Nephron (organoid): ENCODE results near the gene HJV.
"Not testable (repeated sequence)": the region's sequence is repeated elsewhere in the genome, so short reads cannot be mapped to it uniquely, and the experiment has no call there.

Experiments used
- H3K27ac Mint-ChIP-seq, 3 experiments: 2 replicates each; pipeline ENCODE4 v1.8.0; 2020; ENCODE audit warnings: mixed read lengths in 3 of 3, mild to moderate bottlenecking in 2 of 3, moderate library complexity in 1 of 3
- H3K27me3 Mint-ChIP-seq: 2 replicates; pipeline ENCODE4 v1.8.0; 2021; ENCODE audit warnings: low read depth, mild to moderate bottlenecking, moderate library complexity, mixed read lengths
- H3K36me3 Mint-ChIP-seq: 2 replicates; pipeline ENCODE4 v1.8.0; 2020; ENCODE audit warnings: low read depth, mixed read lengths
- H3K4me1 Mint-ChIP-seq: 2 replicates; pipeline ENCODE4 v1.8.0; 2020; ENCODE audit warnings: mixed read lengths
- H3K4me3 Mint-ChIP-seq, 3 experiments: 2 replicates each; pipeline ENCODE4 v1.8.0; 2020; ENCODE audit warnings: mild to moderate bottlenecking in 3 of 3, mixed read lengths in 3 of 3, moderate library complexity in 2 of 3
- H3K9me3 Mint-ChIP-seq: 2 replicates; pipeline ENCODE4 v1.8.0; 2020; ENCODE audit warnings: mixed read lengths
- CTCF ChIP-seq, 3 experiments: fragments of 200-600 bp; sonication (generic); IDR thresholded peaks; one replicate each; pipeline ENCODE4 v1.5.0; 2021; ENCODE audit warnings: antibody characterized with exemption in 3 of 3; ENCODE audit not compliant: unreplicated experiment in 3 of 3

HJV gene

GRCh38 chr1:146032631-146033219, 11.2 kb upstream of the HJV start:
- no peaks in the 10 kb centered on the region for H3K36me3 Mint-ChIP-seq
- peak overlapping the region in 1 of 3 experiments; percentile 54 for H3K27ac Mint-ChIP-seq
- H3K9me3 Mint-ChIP-seq, result no peaks in the 10 kb centered on the region
- peaks cover 3% of the 10 kb centered on the region for H3K27me3 Mint-ChIP-seq
- H3K4me3 Mint-ChIP-seq, result peak overlapping the region in 2 of 3 experiments; percentile 1 to 45
- peak; percentile 47 to 50 (median 50) for TF ChIP-seq CTCF (IDR thresholded peaks at IDR 0.05; ENCODE audit: unreplicated experiment in 3 of 3)
- H3K4me1 Mint-ChIP-seq, result peaks cover 26% of the 10 kb centered on the region

GRCh38 chr1:146031476-146031875, 9.9 kb upstream of the HJV start:
- no peaks in the 10 kb centered on the region for H3K36me3 Mint-ChIP-seq
- no peak overlapping the region for H3K27ac Mint-ChIP-seq
- H3K4me3 Mint-ChIP-seq, result no peak overlapping the region
- H3K4me1 Mint-ChIP-seq, result peaks cover 24% of the 10 kb centered on the region
- H3K9me3 Mint-ChIP-seq, result no peaks in the 10 kb centered on the region
- TF ChIP-seq CTCF (IDR thresholded peaks at IDR 0.05; ENCODE audit: unreplicated experiment in 3 of 3), result no peak
- no peaks in the 10 kb centered on the region for H3K27me3 Mint-ChIP-seq

- Mint-ChIP-seq H3K4me3 (no peak overlapping the region), H3K27me3 (no peaks in the 10 kb centered on the region), H3K4me1 (peaks cover 15% of the 10 kb centered on the region), H3K27ac (no peak overlapping the region), H3K36me3 (no peaks in the 10 kb centered on the region), H3K9me3 (no peaks in the 10 kb centered on the region)
- TF ChIP-seq CTCF (IDR thresholded peaks at IDR 0.05; ENCODE audit: unreplicated experiment in 3 of 3), result no peak
These were observed 7.6 kb upstream of the HJV start for GRCh38 chr1:146029117-146029516.

GRCh38 chr1:146026650-146027049, 5.1 kb upstream of the HJV start:
- H3K27ac Mint-ChIP-seq, H3K9me3 Mint-ChIP-seq, H3K36me3 Mint-ChIP-seq, H3K4me3 Mint-ChIP-seq, H3K27me3 Mint-ChIP-seq: not testable (repeated sequence)
- H3K4me1 Mint-ChIP-seq, result peaks cover 11% of the 10 kb centered on the region

GRCh38 chr1:146025787-146026495, 4.4 kb upstream of the HJV start:
- H3K36me3 Mint-ChIP-seq, H3K27me3 Mint-ChIP-seq: not testable (repeated sequence)

GRCh38 chr1:146022403-146023127, 1.0 kb upstream of the HJV start:
- peak overlapping the region in 1 of 3 experiments; percentile 92 for H3K4me3 Mint-ChIP-seq

More at GRCh38 chr1:146025787-146026495, 4.4 kb upstream of the HJV start:
- not testable (repeated sequence) for H3K4me3 Mint-ChIP-seq, H3K27ac Mint-ChIP-seq, H3K9me3 Mint-ChIP-seq
- peaks cover 11% of the 10 kb centered on the region for H3K4me1 Mint-ChIP-seq

More at GRCh38 chr1:146022403-146023127, 1.0 kb upstream of the HJV start:
- TF ChIP-seq CTCF (IDR thresholded peaks at IDR 0.05; ENCODE audit: unreplicated experiment in 3 of 3), result no peak
- Mint-ChIP-seq H3K9me3 (no peaks in the 10 kb centered on the region), H3K4me1 (peaks cover 21% of the 10 kb centered on the region), H3K27ac (peak overlapping the region; percentile 57 to 77 (median 60)), H3K27me3 (peaks cover 41% of the 10 kb centered on the region), H3K36me3 (no peaks in the 10 kb centered on the region)
